MCF 10A (cell line): ENCODE data around the gene SPATA13. TPM values are rescaled to one million over a fixed set of nuclear protein-coding genes. Genes with fewer than 3 reads are reported as not detected.

Source experiments
- BruUV-seq: library from RNA; stranded (reverse); fragments of 400-500 nt; replicated peaks from 2 replicates; lab custom pipeline; 2021; lab: Mats Ljungman, UMichigan
- CTCF ChIA-PET: fragments of 300-600 bp; sonication (Branson Sonifier 250); formaldehyde crosslinking; extraction: SDS; loops from one replicate; lab custom pipeline; 2021; ENCODE audit warnings: antibody characterized with exemption, inconsistent platforms; lab: Yijun Ruan, JAX
- POLR2A ChIA-PET: fragments of 300-600, 350-650 bp; sonication (Branson Sonifier 250); formaldehyde crosslinking; extraction: SDS; loops from one replicate; lab custom pipeline; 2020; ENCODE audit warnings: antibody characterized with exemption, inconsistent platforms; lab: Yijun Ruan, JAX
- DNase-seq: peaks from one replicate; pipeline ENCODE4 v3.0.0-alpha.2; 2018; ENCODE audit not compliant: unreplicated experiment
- H3K27ac Mint-ChIP-seq: one replicate; pipeline ENCODE4 v1.8.0; 2022; ENCODE audit warnings: mild to moderate bottlenecking, low read depth, mixed read lengths; ENCODE audit not compliant: unreplicated experiment
- H3K27me3 Mint-ChIP-seq: one replicate; pipeline ENCODE4 v1.8.0; 2022; ENCODE audit warnings: mixed read lengths; ENCODE audit not compliant: insufficient read depth, unreplicated experiment
- H3K36me3 Mint-ChIP-seq: one replicate; pipeline ENCODE4 v1.8.0; 2022; ENCODE audit warnings: mild to moderate bottlenecking, moderate library complexity, mixed read lengths; ENCODE audit not compliant: insufficient read depth, unreplicated experiment
- H3K4me1 Mint-ChIP-seq: one replicate; pipeline ENCODE4 v1.8.0; 2022; ENCODE audit warnings: mixed read lengths; ENCODE audit not compliant: insufficient read depth, unreplicated experiment
- H3K4me3 Mint-ChIP-seq: one replicate; pipeline ENCODE4 v1.8.0; 2022; ENCODE audit warnings: mild to moderate bottlenecking, moderate library complexity, mixed read lengths; ENCODE audit not compliant: unreplicated experiment
- H3K9me3 Mint-ChIP-seq: one replicate; pipeline ENCODE4 v1.8.0; 2022; ENCODE audit warnings: mixed read lengths; ENCODE audit not compliant: unreplicated experiment
- intact Hi-C: fragments of 100-400 bp; cut with micrococcal nuclease; formaldehyde crosslinking; loops from 2 replicates; pipeline ENCODE4 v1.14.1; 2022
- total RNA-seq: library from RNA; stranded (reverse); gene quantifications from 2 replicates; pipeline ENCODE4 v1.2.3, GENCODE V29; 2022
- TF ChIP-seq, protein P1 (sequence below): fragments of 200-600 bp; IDR thresholded peaks from one replicate; pipeline ENCODE4 v1.8.0; 2022; ENCODE audit warnings: antibody characterized with exemption, mild to moderate bottlenecking; ENCODE audit not compliant: unreplicated experiment

The SPATA13 gene
- total RNA-seq, 1 experiment from 2014 or later: 2.2 TPM

DNA sequence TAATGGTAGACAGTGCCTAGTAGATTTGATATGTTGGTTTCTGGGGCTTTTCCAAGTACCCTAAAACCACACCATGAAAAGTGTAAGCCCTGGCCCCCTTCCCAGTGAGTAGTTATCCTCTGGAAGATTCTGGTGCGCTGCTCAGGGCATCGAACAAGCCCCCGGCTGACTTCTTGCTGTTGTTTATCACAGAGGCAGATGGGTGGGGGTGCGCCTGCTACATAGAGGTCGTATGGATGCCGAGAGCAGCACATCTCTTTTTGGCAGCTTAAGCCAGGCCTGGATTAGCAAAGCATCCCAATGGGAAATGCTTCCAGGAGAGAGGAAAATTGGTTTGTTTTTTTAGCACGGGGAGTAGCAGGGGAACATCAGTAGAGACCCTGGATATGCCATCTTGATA is 26.3 kb upstream of the SPATA13 start:
- H3K4me1 Mint-ChIP-seq: no peaks in the 10 kb centered on the region
- H3K36me3 Mint-ChIP-seq: peaks cover 7% of the 10 kb centered on the region
- H3K27me3 Mint-ChIP-seq: peaks cover 11% of the 10 kb centered on the region
- DNase-seq: no peak
- H3K27ac Mint-ChIP-seq: no peak overlapping the region
- peaks cover 8% of the 10 kb centered on the region for H3K9me3 Mint-ChIP-seq
- ChIA-PET CTCF (no interaction called here), POLR2A (interaction anchor here (0.7 kb wide), 1 partner anchor 25 kb away, joined by 3 read pairs; no protein-coding TSS in a partner anchor)
- no TSS peak for BruUV-seq
- TF ChIP-seq, protein P1, sequence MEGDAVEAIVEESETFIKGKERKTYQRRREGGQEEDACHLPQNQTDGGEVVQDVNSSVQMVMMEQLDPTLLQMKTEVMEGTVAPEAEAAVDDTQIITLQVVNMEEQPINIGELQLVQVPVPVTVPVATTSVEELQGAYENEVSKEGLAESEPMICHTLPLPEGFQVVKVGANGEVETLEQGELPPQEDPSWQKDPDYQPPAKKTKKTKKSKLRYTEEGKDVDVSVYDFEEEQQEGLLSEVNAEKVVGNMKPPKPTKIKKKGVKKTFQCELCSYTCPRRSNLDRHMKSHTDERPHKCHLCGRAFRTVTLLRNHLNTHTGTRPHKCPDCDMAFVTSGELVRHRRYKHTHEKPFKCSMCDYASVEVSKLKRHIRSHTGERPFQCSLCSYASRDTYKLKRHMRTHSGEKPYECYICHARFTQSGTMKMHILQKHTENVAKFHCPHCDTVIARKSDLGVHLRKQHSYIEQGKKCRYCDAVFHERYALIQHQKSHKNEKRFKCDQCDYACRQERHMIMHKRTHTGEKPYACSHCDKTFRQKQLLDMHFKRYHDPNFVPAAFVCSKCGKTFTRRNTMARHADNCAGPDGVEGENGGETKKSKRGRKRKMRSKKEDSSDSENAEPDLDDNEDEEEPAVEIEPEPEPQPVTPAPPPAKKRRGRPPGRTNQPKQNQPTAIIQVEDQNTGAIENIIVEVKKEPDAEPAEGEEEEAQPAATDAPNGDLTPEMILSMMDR: no peak
- H3K4me3 Mint-ChIP-seq: no peak overlapping the region
- intact Hi-C loops: no loop called here

DNA sequence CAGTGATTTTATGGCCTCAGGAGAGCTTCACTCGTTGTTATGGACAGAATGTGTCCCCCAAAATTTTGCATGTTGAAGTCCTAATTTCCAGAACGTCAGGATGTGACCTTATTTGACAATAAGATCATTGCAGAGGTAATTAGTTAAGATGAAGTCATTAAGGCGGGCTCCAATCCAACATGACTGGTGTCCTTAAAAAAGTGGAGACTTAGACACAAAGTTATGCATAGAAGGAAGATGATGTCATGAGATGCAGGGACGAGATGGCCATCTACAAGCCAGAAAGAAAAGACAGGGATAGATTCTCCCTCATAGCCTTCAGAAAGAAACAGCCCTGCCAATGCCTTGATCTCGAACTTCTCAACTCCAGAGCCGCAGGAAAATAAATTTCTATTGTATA is 25.8 kb upstream of the SPATA13 start:
- Mint-ChIP-seq H3K27me3 (peaks cover 10% of the 10 kb centered on the region), H3K9me3 (peaks cover 8% of the 10 kb centered on the region), H3K36me3 (peaks cover 7% of the 10 kb centered on the region), H3K4me3 (no peak overlapping the region), H3K27ac (no peak overlapping the region), H3K4me1 (no peaks in the 10 kb centered on the region)
- POLR2A ChIA-PET: interaction anchor here (0.7 kb wide), 1 partner anchor 25 kb away, joined by 3 read pairs; no protein-coding TSS in a partner anchor
- BruUV-seq: no TSS peak
- DNase-seq: no peak
- CTCF ChIA-PET: no interaction called here
- intact Hi-C loops: no loop called here
- TF ChIP-seq, protein P1: no peak

DNA sequence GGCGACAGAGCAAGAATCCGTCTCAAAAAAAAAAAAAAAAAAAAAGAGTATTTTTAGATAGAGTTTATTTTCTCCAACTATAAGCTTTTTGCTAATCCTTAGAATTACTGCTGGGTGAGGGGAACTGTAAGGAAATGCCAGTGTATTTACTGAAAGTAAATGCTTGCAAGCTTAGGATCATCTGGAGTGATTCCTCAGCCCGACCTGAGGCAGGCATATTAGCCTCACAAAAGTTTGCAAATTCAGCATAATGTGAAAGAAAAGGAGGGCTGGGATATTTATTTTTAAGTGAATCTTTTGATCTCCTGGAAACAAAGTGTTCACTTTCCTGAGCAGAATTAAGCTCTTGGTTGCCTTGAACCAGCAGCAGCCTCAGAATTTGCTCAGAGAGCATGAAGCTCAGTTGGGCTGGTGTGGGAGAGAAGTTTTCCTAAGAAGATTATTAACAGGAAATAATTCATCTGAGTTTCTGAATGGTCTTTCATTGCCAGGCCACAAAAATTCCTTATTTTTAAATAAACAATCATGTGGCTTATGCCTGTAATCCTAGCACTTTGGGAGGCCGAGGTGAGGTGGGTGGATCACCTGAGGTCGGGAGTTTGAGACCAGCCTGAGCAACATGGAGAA is 24.7 kb upstream of the SPATA13 start:
- H3K4me1 Mint-ChIP-seq: no peaks in the 10 kb centered on the region
- POLR2A ChIA-PET: interaction anchor here (0.7 kb wide), 1 partner anchor 524 kb away, joined by 3 read pairs; no protein-coding TSS in a partner anchor
- peaks cover 8% of the 10 kb centered on the region for H3K9me3 Mint-ChIP-seq
- H3K27ac Mint-ChIP-seq: no peak overlapping the region
- H3K36me3 Mint-ChIP-seq: peaks cover 7% of the 10 kb centered on the region
- H3K27me3 Mint-ChIP-seq: no peaks in the 10 kb centered on the region
- no peak for DNase-seq
- intact Hi-C loops: no loop called here
- no peak overlapping the region for H3K4me3 Mint-ChIP-seq
- CTCF ChIA-PET: interaction anchor here (0.7 kb wide), 1 partner anchor 871 kb away, joined by 3 read pairs; no protein-coding TSS in a partner anchor
- TF ChIP-seq, protein P1: no peak
- BruUV-seq: no TSS peak

DNA sequence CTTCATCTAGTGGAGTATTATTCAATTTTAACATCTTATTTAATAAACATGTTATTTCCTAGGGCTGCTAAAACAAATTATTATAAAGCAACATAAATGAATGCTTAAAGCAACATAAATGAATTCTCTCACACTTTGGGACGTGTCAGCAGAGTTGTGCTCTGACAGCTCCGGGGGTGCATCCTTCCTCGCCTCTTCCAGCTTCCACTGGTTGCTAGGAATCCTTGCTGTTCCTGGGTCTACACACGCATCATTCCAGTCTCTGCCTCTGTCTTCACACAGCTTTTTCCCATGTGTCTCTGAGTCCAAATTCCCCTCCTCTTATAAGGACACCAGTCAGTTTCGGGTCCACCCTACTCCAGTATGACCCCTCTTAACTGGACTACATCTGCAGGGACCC is 21.6 kb upstream of the SPATA13 start:
- no peaks in the 10 kb centered on the region for H3K9me3 Mint-ChIP-seq
- CTCF ChIA-PET: no interaction called here
- H3K27ac Mint-ChIP-seq: no peak overlapping the region
- H3K4me3 Mint-ChIP-seq: no peak overlapping the region
- H3K27me3 Mint-ChIP-seq: no peaks in the 10 kb centered on the region
- no peak for DNase-seq
- intact Hi-C loops: no loop called here
- BruUV-seq: no TSS peak
- H3K36me3 Mint-ChIP-seq: no peaks in the 10 kb centered on the region
- no peaks in the 10 kb centered on the region for H3K4me1 Mint-ChIP-seq
- POLR2A ChIA-PET: interaction anchor here (0.7 kb wide), 1 partner anchor 100 kb away, joined by 3 read pairs; no protein-coding TSS in a partner anchor
- TF ChIP-seq, protein P1: no peak
